Fibroblast of the aortic adventitia (primary cell): ENCODE results near the gene PTTG1IP2. TPM values are rescaled to one million over a fixed set of nuclear protein-coding genes. Genes with fewer than 3 reads are reported as not detected.

Experiments used
- DNase-seq: peaks from one replicate; pipeline ENCODE4 v3.0.0-alpha.2; 2010; ENCODE audit warnings: low read depth
- H3K4me3 ChIP-seq: 2 replicates; pipeline ENCODE4 v1.5.1; 2011; ENCODE audit warnings: low read depth, mild to moderate bottlenecking, control low read depth, low read length, moderate library complexity
- CTCF ChIP-seq: IDR thresholded peaks from 2 replicates; pipeline ENCODE4 v1.5.1; 2011; ENCODE audit warnings: mild to moderate bottlenecking, low read length, control low read depth, inconsistent platforms; ENCODE audit not compliant: insufficient read depth
- total RNA-seq: library from RNA; depleted of rRNA; stranded (reverse); fragments of >200 nt; gene quantifications from 2 replicates; pipeline ENCODE4 v1.2.3, GENCODE V29; 2012; ENCODE audit warnings: low replicate concordance

Gene PTTG1IP2
- total RNA-seq, 1 donor = not detected

DNA sequence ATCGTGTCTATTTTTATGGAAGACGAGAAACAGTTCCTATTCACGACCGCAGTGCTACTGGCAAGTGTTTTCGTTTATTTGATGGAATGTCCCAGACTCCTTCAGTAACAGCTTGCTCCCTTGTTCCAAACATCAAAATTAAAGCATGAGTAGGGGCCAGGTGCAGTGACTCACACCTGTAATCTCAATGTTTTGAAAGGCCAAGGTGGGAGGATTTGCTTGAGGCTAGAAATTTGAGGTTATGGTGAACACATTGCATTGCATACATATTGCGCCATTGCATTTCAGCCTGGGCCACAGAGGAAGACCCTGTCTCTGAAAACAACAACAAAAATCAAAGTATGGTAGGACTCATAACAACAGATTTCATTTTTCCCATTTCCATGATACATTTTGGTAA is 22.8 kb downstream of the PTTG1IP2 start:
- no peak overlapping the region for H3K4me3 ChIP-seq
- no peak for DNase-seq
- no peak for TF ChIP-seq CTCF

DNA sequence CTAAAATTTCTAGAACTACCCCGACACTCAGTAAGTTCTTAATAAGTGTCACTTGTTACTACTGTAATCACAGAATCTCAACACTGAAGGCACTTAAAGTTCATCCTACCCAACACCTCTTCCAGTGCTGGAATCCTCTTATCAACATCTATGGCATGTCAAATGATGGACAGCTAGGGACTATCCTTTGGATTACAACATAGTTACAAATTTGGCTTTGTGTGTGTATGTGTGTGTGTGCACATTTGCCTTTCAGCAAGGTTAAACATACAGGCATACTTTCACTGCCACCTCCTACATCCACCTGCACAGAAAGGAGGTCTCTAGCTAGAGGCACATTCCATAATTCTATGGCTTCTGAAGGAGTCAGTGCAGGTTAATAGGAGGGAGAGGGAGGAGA is 25.8 kb downstream of the PTTG1IP2 start:
- no peak overlapping the region for H3K4me3 ChIP-seq
- DNase-seq = no peak
- TF ChIP-seq CTCF = no peak

DNA sequence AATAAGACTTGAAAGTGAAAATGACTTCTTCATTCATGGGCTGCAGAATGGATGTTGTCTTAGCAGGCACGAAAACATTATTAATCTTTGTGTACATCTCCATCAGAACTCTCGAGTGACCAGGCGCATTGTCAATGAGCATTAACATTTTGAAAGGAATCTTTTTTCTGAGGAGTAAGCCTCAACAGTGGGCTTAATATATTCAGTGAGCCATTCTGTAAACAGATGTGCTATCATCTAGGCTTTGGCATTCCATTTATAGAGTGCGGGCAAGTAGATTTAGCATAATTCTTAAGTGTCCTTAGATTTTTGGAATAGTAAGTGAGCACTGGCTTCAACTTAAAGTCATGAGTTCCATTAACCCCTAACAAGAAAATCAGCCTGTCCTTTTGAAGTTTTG is 33.1 kb downstream of the PTTG1IP2 start:
- no peak for DNase-seq
- no peak overlapping the region for H3K4me3 ChIP-seq
- no peak for TF ChIP-seq CTCF

DNA sequence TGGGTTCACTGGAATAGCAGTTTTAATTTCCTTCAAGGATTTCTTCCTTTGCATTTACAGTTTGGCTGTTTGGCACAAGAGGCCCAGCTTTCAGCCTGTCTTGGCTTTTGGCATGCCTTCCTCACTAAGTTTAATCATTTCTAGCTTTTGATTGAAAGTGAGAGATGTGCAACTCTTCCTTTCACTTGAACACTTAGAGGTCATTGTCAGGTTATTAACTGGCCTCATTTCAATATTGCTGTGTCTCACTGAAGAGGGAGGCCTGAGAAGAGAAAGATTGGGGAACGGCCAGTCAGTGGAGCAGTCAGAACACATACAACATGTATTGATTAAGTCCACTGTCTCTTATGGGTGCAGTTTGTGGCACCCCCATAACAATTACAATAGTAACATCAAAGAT is 33.9 kb downstream of the PTTG1IP2 start:
- TF ChIP-seq CTCF = no peak
- no peak overlapping the region for H3K4me3 ChIP-seq
- no peak for DNase-seq

DNA sequence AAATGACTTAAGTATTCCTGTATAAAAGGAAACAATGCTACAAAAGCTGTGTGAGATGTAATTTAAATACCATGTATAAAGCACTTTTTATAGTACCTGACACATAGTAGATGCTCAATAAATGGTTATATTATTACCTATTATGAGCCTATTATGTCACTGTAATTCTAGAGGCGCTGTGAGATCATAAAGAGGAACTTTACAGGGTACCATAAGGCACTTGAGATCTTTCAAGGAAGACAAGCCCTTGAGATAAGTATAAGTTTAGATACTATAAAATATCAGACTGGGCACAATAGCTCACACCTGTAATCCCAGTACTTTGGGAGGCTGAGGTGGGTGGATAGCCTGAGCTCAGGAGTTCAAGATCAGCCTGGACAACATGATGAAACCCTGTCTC is 38.3 kb downstream of the PTTG1IP2 start:
- no peak for TF ChIP-seq CTCF
- no peak for DNase-seq

DNA sequence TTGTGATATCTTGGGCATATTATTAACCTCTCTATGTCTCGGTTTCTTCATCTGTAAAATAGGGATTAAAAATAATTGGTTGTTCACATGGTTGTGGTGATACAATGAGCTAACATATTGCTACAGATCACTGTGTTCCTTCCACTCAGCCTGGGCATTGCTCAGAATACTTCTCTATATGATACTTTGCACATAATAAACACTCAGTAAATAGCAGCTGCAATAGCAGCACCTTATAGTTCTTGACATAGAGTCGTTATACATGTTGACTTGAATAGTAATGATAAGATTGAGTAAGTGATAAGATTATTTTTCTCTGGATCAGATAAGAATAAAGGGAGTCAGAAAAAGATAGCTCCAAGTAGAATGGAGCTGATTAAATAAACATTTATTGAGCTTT is 42.3 kb downstream of the PTTG1IP2 start:
- no peak overlapping the region for H3K4me3 ChIP-seq
- no peak for DNase-seq
- TF ChIP-seq CTCF = no peak

More for the DNA sequence above, 38.3 kb downstream of the PTTG1IP2 start:
- no peak overlapping the region for H3K4me3 ChIP-seq

- H3K4me3 ChIP-seq = no peak overlapping the region
- TF ChIP-seq CTCF = no peak
- DNase-seq = no peak
Observed at GRCh38 chr7:90512821-90513254, 43.4 kb downstream of the PTTG1IP2 start.
